Omental fat pad (tissue), 4 donors: ENCODE data around the gene DKKL1. TPM values are rescaled to one million over a fixed set of nuclear protein-coding genes. Genes with fewer than 3 reads are reported as not detected.
"Not testable (repeated sequence)": the region's sequence is repeated elsewhere in the genome, so short reads cannot be mapped to it uniquely, and the experiment has no call there.

ENCODE experiments used
- ATAC-seq: fragments of 150-250 bp; one replicate; pipeline ENCODE4 v1.9.1; 2016; ENCODE audit warnings: mild to moderate bottlenecking, moderate library complexity; ENCODE audit not compliant: low FRiP score
- DNase-seq: peaks from one replicate; pipeline ENCODE4 v3.0.0-alpha.2; 2019; ENCODE audit warnings: low spot score
- total RNA-seq, 4 donors: library from RNA; depleted of rRNA; stranded (reverse); fragments of >200 nt; gene quantifications; one replicate each; pipeline ENCODE4 v1.1.0, GENCODE V29; 2016
- TF ChIP-seq, protein P1 (sequence below), 3 donors: fragments of 450-650 bp; IDR thresholded peaks; one replicate each; pipeline ENCODE4 v1.5.1; 2016 to 2017; ENCODE audit warnings: antibody characterized with exemption in 3 of 3, mild to moderate bottlenecking in 3 of 3, moderate library complexity in 2 of 3

Gene DKKL1
- not detected for total RNA-seq

GRCh38 chr19:49363268-49364082 is at the start of gene DKKL1:
Gene DKKL1, plus strand, starts transcription at chr19:49363877. Its CDS starts 122 bp downstream, at chr19:49363999.
- DNase-seq (peak; percentile 100), ATAC-seq (peak; percentile 95)
- TF ChIP-seq, protein P1, sequence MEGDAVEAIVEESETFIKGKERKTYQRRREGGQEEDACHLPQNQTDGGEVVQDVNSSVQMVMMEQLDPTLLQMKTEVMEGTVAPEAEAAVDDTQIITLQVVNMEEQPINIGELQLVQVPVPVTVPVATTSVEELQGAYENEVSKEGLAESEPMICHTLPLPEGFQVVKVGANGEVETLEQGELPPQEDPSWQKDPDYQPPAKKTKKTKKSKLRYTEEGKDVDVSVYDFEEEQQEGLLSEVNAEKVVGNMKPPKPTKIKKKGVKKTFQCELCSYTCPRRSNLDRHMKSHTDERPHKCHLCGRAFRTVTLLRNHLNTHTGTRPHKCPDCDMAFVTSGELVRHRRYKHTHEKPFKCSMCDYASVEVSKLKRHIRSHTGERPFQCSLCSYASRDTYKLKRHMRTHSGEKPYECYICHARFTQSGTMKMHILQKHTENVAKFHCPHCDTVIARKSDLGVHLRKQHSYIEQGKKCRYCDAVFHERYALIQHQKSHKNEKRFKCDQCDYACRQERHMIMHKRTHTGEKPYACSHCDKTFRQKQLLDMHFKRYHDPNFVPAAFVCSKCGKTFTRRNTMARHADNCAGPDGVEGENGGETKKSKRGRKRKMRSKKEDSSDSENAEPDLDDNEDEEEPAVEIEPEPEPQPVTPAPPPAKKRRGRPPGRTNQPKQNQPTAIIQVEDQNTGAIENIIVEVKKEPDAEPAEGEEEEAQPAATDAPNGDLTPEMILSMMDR (IDR thresholded peaks at IDR 0.05): no peak

DNA sequence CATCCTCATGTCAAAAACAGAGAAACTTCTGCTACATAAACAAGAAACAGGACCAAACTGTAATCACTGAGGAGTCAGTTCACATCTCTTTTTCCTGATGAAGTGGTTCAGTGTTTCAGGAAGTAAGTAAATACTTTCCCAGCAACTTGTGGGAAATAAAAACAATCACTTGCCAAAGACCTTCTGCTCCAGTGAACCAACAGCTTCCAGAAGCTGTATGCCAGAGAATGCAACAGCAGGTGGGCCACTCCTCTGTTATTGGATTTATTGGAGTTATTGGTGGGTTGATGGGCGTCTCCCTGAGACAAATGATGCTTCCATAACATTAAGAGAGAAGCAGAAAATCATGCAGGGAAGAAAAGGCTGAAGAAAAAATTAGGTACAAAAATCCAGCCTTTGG is 48.6 kb upstream of the DKKL1 start:
- TF ChIP-seq, protein P1 (IDR thresholded peaks at IDR 0.05): no peak
- DNase-seq (no peak), ATAC-seq (no peak)

GRCh38 chr19:49316284-49316683 is 47.4 kb upstream of the DKKL1 start:
- no peak for ATAC-seq
- TF ChIP-seq, protein P1 (IDR thresholded peaks at IDR 0.05): no peak
- no peak for DNase-seq

DNA sequence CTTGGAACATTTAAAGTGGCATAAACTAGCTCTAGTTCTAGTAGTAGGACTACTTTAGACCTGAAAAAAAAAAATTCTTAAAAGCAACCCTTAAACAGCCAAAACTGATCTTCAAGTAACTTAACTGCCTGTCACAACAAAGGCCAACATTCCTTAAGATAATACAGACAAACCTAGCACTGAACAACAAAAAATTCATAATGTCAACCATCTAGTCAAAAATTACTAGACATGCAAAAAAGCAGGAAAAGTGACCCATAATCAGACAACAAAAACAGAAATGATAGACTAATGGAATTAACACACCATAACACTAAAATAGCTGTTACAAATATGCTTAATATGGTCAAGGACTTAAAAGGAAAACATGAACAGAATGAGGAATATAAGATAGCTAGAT is 45.4 kb upstream of the DKKL1 start:
- no peak for DNase-seq

GRCh38 chr19:49324801-49325576 is 38.7 kb upstream of the DKKL1 start, which contains the start of gene SLC6A16:
Gene SLC6A16, minus strand, starts transcription at chr19:49325191. Its CDS starts 13,844 bp downstream, at chr19:49311347.
- TF ChIP-seq, protein P1 (IDR thresholded peaks at IDR 0.05): no peak
- DNase-seq (no peak), ATAC-seq (no peak)

More for the DNA sequence above, 45.4 kb upstream of the DKKL1 start:
- TF ChIP-seq, protein P1 (IDR thresholded peaks at IDR 0.05): no peak
- no peak for ATAC-seq

- ATAC-seq, DNase-seq: not testable (repeated sequence)
These were observed 37.9 kb upstream of the DKKL1 start for GRCh38 chr19:49325756-49326155.

- ATAC-seq (no peak), DNase-seq (no peak)
- TF ChIP-seq, protein P1 (IDR thresholded peaks at IDR 0.05): no peak
These were observed 37.4 kb upstream of the DKKL1 start for GRCh38 chr19:49326165-49326704.
